HepG2 (cell line): ENCODE results near the gene CKAP2. TPM values are rescaled to one million over a fixed set of nuclear protein-coding genes. Genes with fewer than 3 reads are reported as not detected.

Experiments used
- CERS6 ChIP-seq: sonication (generic); formaldehyde crosslinking; IDR thresholded peaks from 2 replicates; pipeline ENCODE4 v1.5.0; 2020; ENCODE audit warnings: missing genetic modification reagents
- HNF4G ChIP-seq, 2 experiments: sonication (generic) in 1 of 2; formaldehyde crosslinking in 1 of 2; IDR thresholded peaks; 2 replicates each; pipeline versions ENCODE4 v1.4.0 to v1.6.1; 2011 to 2020; ENCODE audit warnings: borderline replicate concordance in 2 of 2, low read depth in 2 of 2, mild to moderate bottlenecking in 2 of 2, low read length in 1 of 2, missing genetic modification reagents in 1 of 2, moderate library complexity in 1 of 2
- MAX ChIP-seq: IDR thresholded peaks from 2 replicates; pipeline ENCODE4 v1.6.1; 2012; ENCODE audit warnings: inconsistent platforms
- NCOA5 ChIP-seq: sonication (generic); formaldehyde crosslinking; IDR thresholded peaks from 2 replicates; pipeline ENCODE4 v1.4.0; 2020; ENCODE audit warnings: missing genetic modification reagents
- NPAS2 ChIP-seq: sonication (generic); formaldehyde crosslinking; IDR thresholded peaks from 2 replicates; pipeline ENCODE4 v1.8.0; 2022; ENCODE audit warnings: mild to moderate bottlenecking, missing genetic modification reagents, borderline replicate concordance
- REXO4 ChIP-seq: sonication (generic); formaldehyde crosslinking; IDR thresholded peaks from 2 replicates; pipeline ENCODE4 v1.8.0; 2022; ENCODE audit warnings: missing genetic modification reagents, mild to moderate bottlenecking, borderline replicate concordance
- RFX3 ChIP-seq: IDR thresholded peaks from 2 replicates; pipeline ENCODE4 v1.6.1; 2016; ENCODE audit warnings: missing biosample characterization, missing genetic modification reagents
- TEF ChIP-seq: sonication (generic); formaldehyde crosslinking; IDR thresholded peaks from 2 replicates; pipeline ENCODE4 v1.5.0; 2020; ENCODE audit warnings: missing genetic modification reagents
- ZFP36L1 ChIP-seq: sonication (generic); formaldehyde crosslinking; IDR thresholded peaks from 2 replicates; pipeline ENCODE4 v1.8.0; 2022; ENCODE audit warnings: mild to moderate bottlenecking, missing genetic modification reagents, moderate library complexity
- ZNF142 ChIP-seq: sonication (generic); formaldehyde crosslinking; IDR thresholded peaks from 2 replicates; pipeline ENCODE4 v1.4.0; 2020; ENCODE audit warnings: missing genetic modification reagents
- ZNF143 ChIP-seq: sonication (generic); formaldehyde crosslinking; IDR thresholded peaks from 2 replicates; pipeline ENCODE4 v1.4.0; 2020; ENCODE audit warnings: missing genetic modification reagents
- ZNF296 ChIP-seq: sonication (generic); formaldehyde crosslinking; conservative IDR thresholded peaks from 2 replicates; pipeline ENCODE4 v1.5.0; 2020; ENCODE audit warnings: mild to moderate bottlenecking, missing genetic modification reagents
- ZNF609 ChIP-seq: sonication (generic); formaldehyde crosslinking; IDR thresholded peaks from 2 replicates; pipeline ENCODE4 v1.4.0; 2020; ENCODE audit warnings: mild to moderate bottlenecking, missing genetic modification reagents, borderline replicate concordance
- ZNF710 ChIP-seq: sonication (generic); formaldehyde crosslinking; IDR thresholded peaks from 2 replicates; pipeline ENCODE4 v1.5.0; 2020; ENCODE audit warnings: mild to moderate bottlenecking, missing genetic modification reagents, borderline replicate concordance
- polyA plus RNA-seq, 8 experiments: library from polyadenylated mRNA; depleted of rRNA in 3 of 8; stranded (reverse) in 7 of 8; unstranded in 1 of 8; fragments of >200 nt; fragmentation: Illumina TruSeq in 4 of 8; extraction: Trizol in 4 of 8; gene quantifications; 2 replicates each; pipeline versions ENCODE4 v1.2.1 to v1.2.3, GENCODE V29; 2011 to 2016; ENCODE audit warnings: low read depth in 4 of 8, missing spikeins in 1 of 8, mixed read lengths in 1 of 8; ENCODE audit not compliant: insufficient read depth in 1 of 8
- total RNA-seq, 5 experiments: library from RNA; depleted of rRNA; stranded (reverse); fragments of >200 nt; fragmentation: Illumina TruSeq; extraction: Trizol; gene quantifications; 2 replicates each; pipeline ENCODE4 v1.2.3, GENCODE V29; 2016; ENCODE audit warnings: low read depth in 1 of 5

The CKAP2 gene
- total and polyA plus RNA-seq, 2 of the 13 experiments (the other 11 are each of a cell fraction or from before 2014, with no cell fraction given), result 6.7 to 40.3 TPM

GRCh38 chr13:52455677-52456041 is 381 bp downstream of the CKAP2 start (continued):
- TF ChIP-seq HNF4G (IDR thresholded peaks at IDR 0.05; ENCODE audit: borderline replicate concordance, low read depth, low read length) (no peak), HNF4G (CRISPR knock-in tag; IDR thresholded peaks at IDR 0.05; ENCODE audit: borderline replicate concordance, low read depth) (peak; percentile 54; the same call in 1 of the 2 replicates), ZNF609 (no peak), NPAS2 (CRISPR knock-in tag) (no peak), NCOA5 (no peak), RFX3 (CRISPR knock-in tag) (no peak; the same call in 1 of the 2 replicates), REXO4 (CRISPR knock-in tag) (0 out of 2 replicates have a peak, but pooled peaks have one; percentile 3), ZNF142 (CRISPR knock-in tag) (no peak; the same call in 1 of the 2 replicates), TEF (CRISPR knock-in tag) (no peak), ZNF296 (no peak), ZNF143 (CRISPR knock-in tag) (no peak), ZFP36L1 (CRISPR knock-in tag) (no peak), ZNF710 (CRISPR knock-in tag) (no peak), MAX (peak; percentile 63; the same call in 1 of the 2 replicates), CERS6 (CRISPR knock-in tag) (no peak)
